Fibroblast of mammary gland (primary cell): ENCODE data around the gene MT1B.
"Not testable (repeated sequence)": the region's sequence is repeated elsewhere in the genome, so short reads cannot be mapped to it uniquely, and the experiment has no call there.

ENCODE experiments used
- DNase-seq: peaks from one replicate; pipeline ENCODE4 v3.0.0-alpha.2; 2010; ENCODE audit warnings: low read depth
- H3K4me3 ChIP-seq: 2 replicates; pipeline ENCODE4 v1.5.1; 2011; ENCODE audit warnings: low read depth, mild to moderate bottlenecking, low read length, moderate library complexity; ENCODE audit not compliant: control insufficient read depth
- TF ChIP-seq, protein P1 (sequence below): conservative IDR thresholded peaks from 2 replicates; pipeline ENCODE4 v1.5.1; 2011; ENCODE audit warnings: low read depth, low read length, inconsistent platforms; ENCODE audit not compliant: control insufficient read depth, insufficient read depth

Gene MT1B

DNA sequence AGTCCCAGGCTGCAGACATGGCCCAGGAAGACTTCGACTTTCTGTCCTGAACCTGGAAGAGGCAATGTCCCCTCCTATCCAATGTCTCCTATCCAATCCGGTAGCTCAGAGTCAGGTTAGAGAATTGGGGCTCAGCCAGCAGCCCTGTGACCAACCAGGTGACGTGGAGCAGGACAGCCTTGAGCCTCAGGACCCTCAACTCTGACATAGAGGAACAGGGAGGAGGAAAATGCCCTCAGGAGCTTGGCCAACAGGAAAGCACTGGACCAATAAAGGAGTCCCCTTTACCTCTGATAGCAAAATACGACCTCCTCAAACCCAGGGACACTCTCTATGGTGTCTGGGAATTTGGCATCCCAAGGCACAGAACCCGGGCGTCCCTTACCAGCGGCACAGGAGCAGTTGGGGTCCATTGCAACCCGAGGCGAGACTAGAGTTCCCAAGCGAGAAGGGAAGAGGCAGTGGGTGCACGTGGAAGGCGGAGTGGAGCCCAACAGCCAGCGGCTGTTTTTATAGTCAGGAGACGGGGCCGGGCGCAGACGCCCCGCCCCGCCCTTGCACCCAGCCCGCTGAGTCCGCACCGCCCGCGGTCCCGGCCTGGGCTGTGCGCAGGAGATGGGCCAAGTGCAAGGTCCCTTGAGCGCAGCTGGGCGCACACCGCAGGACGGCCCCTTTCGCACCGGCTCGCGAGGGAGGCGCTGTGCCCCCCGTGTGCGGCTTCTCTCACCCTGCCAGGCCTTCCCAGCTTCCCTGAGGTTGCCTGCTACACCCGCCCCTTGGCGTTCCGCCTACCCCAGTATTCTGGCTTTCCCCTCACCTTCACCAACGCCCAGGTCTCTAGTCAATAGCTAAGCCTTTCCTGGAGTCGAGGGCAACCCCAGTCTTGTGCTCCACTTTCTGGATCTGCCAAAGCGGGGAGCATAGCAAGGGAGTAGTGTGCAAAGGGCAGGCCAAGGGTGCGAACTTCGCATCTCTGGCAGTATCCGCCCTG is 16.2 kb downstream of the MT1B start, which contains the start of gene MT1G:
TSS of gene MT1G (minus strand) at position 485 of the 991 bp plus-strand sequence. CDS start at position 413, 72 bp downstream.
- DNase-seq = no peak
- TF ChIP-seq, protein P1, sequence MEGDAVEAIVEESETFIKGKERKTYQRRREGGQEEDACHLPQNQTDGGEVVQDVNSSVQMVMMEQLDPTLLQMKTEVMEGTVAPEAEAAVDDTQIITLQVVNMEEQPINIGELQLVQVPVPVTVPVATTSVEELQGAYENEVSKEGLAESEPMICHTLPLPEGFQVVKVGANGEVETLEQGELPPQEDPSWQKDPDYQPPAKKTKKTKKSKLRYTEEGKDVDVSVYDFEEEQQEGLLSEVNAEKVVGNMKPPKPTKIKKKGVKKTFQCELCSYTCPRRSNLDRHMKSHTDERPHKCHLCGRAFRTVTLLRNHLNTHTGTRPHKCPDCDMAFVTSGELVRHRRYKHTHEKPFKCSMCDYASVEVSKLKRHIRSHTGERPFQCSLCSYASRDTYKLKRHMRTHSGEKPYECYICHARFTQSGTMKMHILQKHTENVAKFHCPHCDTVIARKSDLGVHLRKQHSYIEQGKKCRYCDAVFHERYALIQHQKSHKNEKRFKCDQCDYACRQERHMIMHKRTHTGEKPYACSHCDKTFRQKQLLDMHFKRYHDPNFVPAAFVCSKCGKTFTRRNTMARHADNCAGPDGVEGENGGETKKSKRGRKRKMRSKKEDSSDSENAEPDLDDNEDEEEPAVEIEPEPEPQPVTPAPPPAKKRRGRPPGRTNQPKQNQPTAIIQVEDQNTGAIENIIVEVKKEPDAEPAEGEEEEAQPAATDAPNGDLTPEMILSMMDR = no peak

DNA sequence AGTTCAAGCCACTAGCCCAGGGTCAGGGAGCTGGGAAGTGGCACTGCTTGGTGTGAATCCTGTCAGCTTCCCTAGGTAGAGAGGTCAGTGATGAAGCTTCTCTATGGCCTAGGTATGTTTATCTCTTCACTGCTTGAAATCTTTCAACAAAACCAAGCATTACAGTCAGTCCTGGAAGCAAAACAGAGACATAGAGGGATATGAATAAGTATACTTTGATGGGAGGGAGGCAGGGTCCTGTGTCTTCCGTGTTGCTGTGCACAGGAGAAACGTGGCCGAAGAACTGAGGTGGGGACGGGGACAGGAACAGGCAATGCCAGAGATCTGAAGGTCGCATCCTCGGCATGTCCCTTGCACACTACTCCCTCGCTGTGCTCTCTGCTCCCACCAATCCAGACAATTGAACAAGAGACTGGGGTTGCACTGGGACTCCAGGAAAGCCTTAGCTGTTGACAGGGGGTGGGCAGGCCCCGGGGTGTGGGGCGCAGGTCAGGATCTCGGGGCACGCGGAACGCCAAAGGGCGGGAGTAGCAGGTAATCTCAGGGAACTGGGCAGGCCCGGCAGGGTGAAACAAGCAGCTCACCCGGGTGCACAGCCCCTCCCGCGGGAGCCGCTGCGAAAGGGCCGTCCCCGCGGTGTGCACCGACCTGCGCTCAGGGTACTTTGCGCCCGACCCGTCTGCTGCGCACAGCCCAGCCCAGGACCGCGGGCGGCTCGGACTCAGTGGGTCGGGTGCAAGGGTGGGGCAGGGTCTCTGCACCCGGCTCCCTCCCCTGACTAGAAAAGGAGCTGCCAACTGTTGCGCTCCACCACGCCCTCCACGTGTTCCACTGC is 17.5 kb downstream of the MT1B start, which contains the start of gene MT1H:
TSS of gene MT1H (plus strand) at position 810 of the 835 bp plus-strand sequence. CDS start 71 bp downstream, outside the sequence.
- no peak for DNase-seq
- TF ChIP-seq, protein P1 = no peak
- no peak within 1 kb of the TSS for H3K4me3 ChIP-seq

More for the DNA sequence above, 16.2 kb downstream of the MT1B start, which contains the start of gene MT1G:
- no peak within 1 kb of the TSS for H3K4me3 ChIP-seq

DNA sequence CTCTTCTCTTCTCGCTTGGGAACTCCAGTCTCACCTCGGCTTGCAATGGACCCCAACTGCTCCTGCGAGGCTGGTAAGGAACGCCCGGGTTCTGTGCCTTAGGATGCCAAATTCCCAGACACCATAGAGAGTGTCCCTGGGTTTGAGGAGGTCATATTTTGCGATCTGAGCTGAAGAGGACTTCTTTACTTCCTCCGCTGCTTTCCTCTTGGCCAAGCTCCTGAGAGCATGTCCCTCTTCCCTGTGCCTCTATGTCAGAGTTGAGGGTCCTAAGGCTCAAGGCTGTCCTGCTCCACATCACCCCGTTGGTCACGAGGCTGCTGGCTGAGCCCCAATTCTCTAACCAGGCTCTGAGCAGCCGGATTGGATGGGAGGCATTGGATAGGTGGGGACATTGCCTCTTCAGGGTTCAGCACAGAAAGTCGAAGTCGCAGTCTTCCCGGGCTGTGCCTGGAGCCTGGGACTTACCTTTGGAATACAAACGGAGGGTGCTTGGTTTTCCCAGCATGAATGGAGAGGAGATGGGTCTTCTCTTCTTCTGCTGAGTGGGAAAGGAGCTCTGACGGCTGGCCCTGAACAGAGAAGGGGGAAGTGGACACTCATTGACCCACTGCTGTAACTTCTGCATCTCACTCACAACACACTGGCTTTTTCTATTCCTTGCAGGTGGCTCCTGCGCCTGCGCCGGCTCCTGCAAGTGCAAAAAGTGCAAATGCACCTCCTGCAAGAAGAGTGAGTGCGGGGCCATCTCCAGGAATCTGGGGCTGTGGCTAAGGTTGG is 18.3 kb downstream of the MT1B start:
- no peak for DNase-seq
- TF ChIP-seq, protein P1 = no peak
- H3K4me3 ChIP-seq = no peak overlapping the region

DNA sequence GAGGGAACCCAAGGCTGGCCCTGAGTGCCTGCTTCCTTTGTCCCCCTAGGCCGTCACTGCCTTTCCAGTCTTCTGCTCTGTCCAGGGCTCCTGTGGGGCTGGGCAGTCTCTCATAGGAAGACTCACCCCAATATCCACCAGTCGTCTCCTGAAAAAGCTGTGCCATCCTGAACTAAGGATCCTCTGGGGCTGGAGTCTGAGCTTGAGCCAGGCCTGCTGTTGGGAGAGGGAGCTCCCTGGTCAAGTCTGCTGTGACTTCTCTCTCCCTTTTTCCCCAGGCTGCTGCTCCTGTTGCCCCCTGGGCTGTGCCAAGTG is 18.9 kb downstream of the MT1B start:
- TF ChIP-seq, protein P1 = no peak
- no peak overlapping the region for H3K4me3 ChIP-seq
- no peak for DNase-seq

DNA sequence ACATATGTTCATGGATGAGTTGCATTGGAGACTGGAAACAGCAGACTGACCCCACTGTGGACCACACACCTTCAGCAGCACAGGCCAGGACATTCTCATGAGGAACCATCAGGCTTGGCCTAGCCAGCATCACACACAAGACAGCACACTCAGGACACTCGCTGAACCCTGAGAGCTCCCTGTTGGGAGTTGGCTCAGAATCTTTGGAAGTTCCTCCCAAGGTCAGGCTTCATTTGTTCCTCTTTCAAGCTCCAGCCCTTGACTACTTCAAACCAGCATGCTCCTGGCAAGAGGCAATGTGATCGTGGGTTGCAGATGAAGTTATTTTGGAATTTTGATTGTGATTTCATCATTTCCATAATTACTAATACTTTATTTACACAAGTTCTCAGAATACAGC is 20.0 kb downstream of the MT1B start:
- H3K4me3 ChIP-seq = not testable (repeated sequence)
- DNase-seq = peak; percentile 38

DNA sequence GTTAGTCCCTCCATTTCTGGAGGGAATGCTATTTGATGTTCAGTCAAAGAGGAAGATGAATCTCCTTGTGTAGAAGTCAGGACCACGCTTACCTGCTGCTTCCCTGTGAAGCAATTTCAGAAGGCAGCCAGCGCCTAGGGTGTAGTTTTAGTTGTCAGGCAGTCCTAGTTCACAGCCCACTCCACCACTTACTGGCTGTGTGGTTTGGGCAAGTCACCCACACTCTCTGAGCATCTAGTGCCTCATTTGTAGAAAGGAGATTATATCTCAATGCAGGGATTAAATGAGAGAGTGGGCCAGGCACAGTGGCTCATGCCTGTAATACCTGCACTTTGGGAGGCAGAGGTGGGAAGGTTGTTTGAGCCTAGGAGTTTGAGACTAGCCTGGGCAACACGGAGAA is 20.5 kb downstream of the MT1B start:
- H3K4me3 ChIP-seq = not testable (repeated sequence)

DNA sequence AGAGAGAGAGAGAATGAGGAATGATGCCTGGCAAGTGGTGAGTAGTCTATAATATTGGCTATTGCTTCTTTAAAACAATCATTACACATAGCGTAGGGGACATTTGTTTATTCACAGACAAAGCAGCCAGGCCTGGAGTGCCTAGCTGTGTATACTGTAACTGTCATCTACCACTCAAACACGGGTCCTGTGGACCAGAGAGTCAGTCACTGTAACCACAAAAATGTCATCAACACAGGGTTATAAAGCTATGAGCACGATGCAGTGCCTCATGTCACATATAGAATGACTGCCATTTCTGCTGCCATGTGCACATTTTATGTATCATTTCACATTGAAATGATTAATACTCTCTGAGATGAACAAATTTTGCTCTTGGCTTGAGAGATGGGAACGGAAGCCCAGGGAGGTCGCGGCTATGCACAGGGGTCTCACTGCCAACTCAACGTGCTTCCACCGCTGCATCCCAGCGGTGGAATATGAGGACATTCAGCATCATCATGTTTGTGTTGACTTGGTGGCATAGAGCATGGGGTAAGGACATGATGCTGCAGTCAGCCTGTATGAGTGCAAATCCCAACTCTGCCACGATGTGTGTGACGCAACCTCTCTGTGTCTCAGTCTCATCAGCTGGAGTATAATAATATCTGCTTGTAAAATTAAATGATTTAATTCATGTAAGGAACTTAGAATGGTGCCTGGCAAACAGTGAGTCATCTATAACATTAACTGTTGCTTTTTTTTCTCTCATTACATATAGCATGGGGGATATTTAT is 21.3 kb downstream of the MT1B start:
- TF ChIP-seq, protein P1 = no peak
- H3K4me3 ChIP-seq = no peak overlapping the region
- DNase-seq = peak; percentile 26

More for the DNA sequence above, 20.5 kb downstream of the MT1B start:
- not testable (repeated sequence) for DNase-seq
